K562 (cell line): ENCODE results near the gene CHN2. TPM values are rescaled to one million over a fixed set of nuclear protein-coding genes. Genes with fewer than 3 reads are reported as not detected.

ENCODE experiments used
- ATAC-seq: fragments of 200-7000 bp; cut with Tn5 transposase; 3 replicates; pipeline ENCODE4 v1.9.1; 2020; ENCODE audit warnings: moderate library complexity
- BruUV-seq: library from RNA; stranded (reverse); fragments of 400-500 nt; replicated peaks from 2 replicates; lab custom pipeline; 2021; lab: Mats Ljungman, UMichigan
- CTCF ChIA-PET: fragments of 300-600 bp; formaldehyde crosslinking; extraction: SDS; loops from one replicate; lab custom pipeline; 2021; ENCODE audit warnings: low intra/inter-chr PET ratio; lab: Yijun Ruan, JAX
- POLR2A ChIA-PET: fragments of 300-600, 350-650 bp; sonication (Branson Sonifier 250); formaldehyde crosslinking; extraction: SDS; loops from one replicate; lab custom pipeline; 2021; ENCODE audit warnings: antibody characterized with exemption, inconsistent platforms; lab: Yijun Ruan, JAX
- DNase-seq, 4 experiments: peaks; one replicate each; pipeline versions ENCODE4 v3.0.0 to v3.0.0-alpha.2; 2011 to 2018; ENCODE audit warnings: low spot score in 3 of 4, mixed read lengths in 3 of 4; ENCODE audit errors: extremely low read depth in 1 of 4
- FAIRE-seq: peaks from 2 replicates; lab custom pipeline; 2011; peaks lifted over from hg19 to GRCh38; lab: Jason Lieb, UNC
- H2AFZ ChIP-seq: 2 replicates; pipeline ENCODE4 v1.6.0; 2011; ENCODE audit warnings: low read depth, low read length, control low read depth, inconsistent platforms
- H3K27ac ChIP-seq: fragments of 200-600 bp; 3 replicates; pipeline ENCODE4 v1.8.0; 2011; ENCODE audit warnings: low read depth, mild to moderate bottlenecking, control low read depth, inconsistent platforms, low read length, moderate library complexity, mixed read lengths; ENCODE audit errors: extremely low read depth
- H3K27me3 ChIP-seq, 2 experiments: fragments of 300-600 bp in 1 of 2; 2 replicates in 1 of 2; 3 replicates in 1 of 2; pipeline versions ENCODE4 v1.6.0 to v1.8.0; 2011; ENCODE audit warnings: inconsistent platforms in 2 of 2, low read length in 2 of 2, mild to moderate bottlenecking in 1 of 2, mixed read lengths in 1 of 2, moderate library complexity in 1 of 2; ENCODE audit not compliant: control insufficient read depth in 2 of 2, insufficient read depth in 2 of 2
- H3K36me3 ChIP-seq: fragments of 300-600 bp; 3 replicates; pipeline ENCODE4 v1.8.0; 2011; ENCODE audit warnings: mild to moderate bottlenecking, low read length, inconsistent platforms; ENCODE audit not compliant: control insufficient read depth, insufficient read depth
- H3K4me1 ChIP-seq, 2 experiments: fragments of 200-600 bp in 1 of 2; replicated peaks in 1 of 2; 2 replicates in 1 of 2; 3 replicates in 1 of 2; pipeline versions ENCODE4 v1.5.1 to v1.8.0; 2011; ENCODE audit warnings: inconsistent platforms in 2 of 2, low read length in 2 of 2, mild to moderate bottlenecking in 1 of 2, mixed read lengths in 1 of 2, moderate library complexity in 1 of 2; ENCODE audit not compliant: control insufficient read depth in 2 of 2, insufficient read depth in 2 of 2
- H3K4me2 ChIP-seq: 2 replicates; pipeline ENCODE4 v1.6.1; 2011; ENCODE audit warnings: low read length, control low read depth, inconsistent platforms, mixed read lengths; ENCODE audit not compliant: insufficient read depth
- H3K4me3 ChIP-seq: fragments of 200-600 bp; sonication (generic), shearing (Covaris generic); 2 replicates; pipeline ENCODE4 v1.5.1; 2016; ENCODE audit warnings: control low read depth, inconsistent platforms
- H3K79me2 ChIP-seq: fragments of 200-600 bp; 3 replicates; pipeline ENCODE4 v1.8.0; 2011; ENCODE audit warnings: low read length, inconsistent platforms; ENCODE audit not compliant: control insufficient read depth, insufficient read depth
- H3K9ac ChIP-seq, 2 experiments: 2 replicates each; pipeline versions ENCODE4 v1.6.0 to v1.6.1; 2011; ENCODE audit warnings: low read depth in 2 of 2, low read length in 2 of 2, control low read depth in 1 of 2, inconsistent platforms in 1 of 2, mild to moderate bottlenecking in 1 of 2, mixed read lengths in 1 of 2; ENCODE audit not compliant: insufficient read depth in 1 of 2
- H3K9me1 ChIP-seq: one replicate; pipeline ENCODE4 v1.6.0; 2011; ENCODE audit warnings: inconsistent platforms, mild to moderate bottlenecking, low read length, moderate library complexity; ENCODE audit not compliant: control insufficient read depth, insufficient read depth
- H3K9me3 ChIP-seq: replicated peaks from 2 replicates; pipeline ENCODE4 v1.5.1; 2011; ENCODE audit warnings: low read depth, low read length, inconsistent platforms; ENCODE audit not compliant: control insufficient read depth, insufficient read depth
- H4K20me1 ChIP-seq: replicated peaks from 2 replicates; pipeline ENCODE4 v1.6.1; 2011; ENCODE audit warnings: low read length, inconsistent platforms, mixed read lengths; ENCODE audit not compliant: control insufficient read depth, insufficient read depth
- ETV6 ChIP-seq, 3 experiments: fragments of 150-350 bp in 1 of 3; sonication (generic) in 1 of 3; formaldehyde crosslinking in 1 of 3; IDR thresholded peaks; 2 replicates each; pipeline versions ENCODE4 v1.6.1 to v1.8.0; 2014 to 2022; ENCODE audit warnings: borderline replicate concordance in 2 of 3, low read depth in 2 of 3, antibody characterized with exemption in 1 of 3, low read length in 1 of 3, mild to moderate bottlenecking in 1 of 3, missing genetic modification reagents in 1 of 3
- FIP1L1 ChIP-seq: fragments of 200-400 bp; formaldehyde crosslinking; IDR thresholded peaks from 2 replicates; pipeline ENCODE4 v1.6.1; 2018; ENCODE audit warnings: mild to moderate bottlenecking, low read depth, low read length; ENCODE audit not compliant: poor library complexity, severe bottlenecking
- MEIS2 ChIP-seq: fragments of 450-650 bp; IDR thresholded peaks from 2 replicates; pipeline ENCODE4 v1.6.1; 2014; ENCODE audit warnings: mild to moderate bottlenecking; ENCODE audit not compliant: partially characterized antibody
- RAD51 ChIP-seq: fragments of 450-650 bp; IDR thresholded peaks from 2 replicates; pipeline ENCODE4 v1.7.1; 2016; ENCODE audit warnings: low read depth, mild to moderate bottlenecking, borderline replicate concordance
- SMAD1 ChIP-seq: fragments of 150-350 bp; IDR thresholded peaks from 2 replicates; pipeline ENCODE4 v1.6.1; 2014; ENCODE audit warnings: low read length, low read depth; ENCODE audit not compliant: partially characterized antibody
- TCF3 ChIP-seq: sonication (generic); formaldehyde crosslinking; IDR thresholded peaks from 2 replicates; pipeline ENCODE4 v1.4.0; 2020; ENCODE audit warnings: mild to moderate bottlenecking, missing genetic modification reagents
- ZBED1 ChIP-seq: IDR thresholded peaks from 2 replicates; pipeline ENCODE4 v1.6.1; 2014
- ZC3H8 ChIP-seq: fragments of 450-650 bp; IDR thresholded peaks from 2 replicates; pipeline ENCODE4 v1.6.1; 2017
- ZNF586 ChIP-seq: fragments of 450-650 bp; formaldehyde crosslinking; conservative IDR thresholded peaks from 2 replicates; pipeline ENCODE4 v1.4.0; 2020; ENCODE audit warnings: mild to moderate bottlenecking, moderate library complexity
- ZNF75A ChIP-seq: fragments of 450-650 bp; formaldehyde crosslinking; IDR thresholded peaks from 2 replicates; pipeline ENCODE4 v1.4.0; 2020; ENCODE audit warnings: mild to moderate bottlenecking
- WGBS: fragments of 100-300 bp; shearing (Covaris generic); methylation state at CpG from one replicate; pipeline ENCODE4 v1.1.6; 2016; ENCODE audit warnings: low coverage, mixed read lengths; ENCODE audit not compliant: insufficient coverage; ENCODE audit errors: missing lambda C conversion rate; 5-methylcytosine and 5-hydroxymethylcytosine counted together
- in situ Hi-C: fragments of 300-500 bp; cut with MboI; formaldehyde crosslinking; loops from 4 replicates; pipeline ENCODE4 v1.15.0; 2018; ENCODE audit warnings: inconsistent platforms, mixed read lengths
- intact Hi-C: fragments of 100-400 bp; cut with micrococcal nuclease; formaldehyde crosslinking; loops from 2 replicates; pipeline ENCODE4 v1.14.2; 2022
- polyA plus RNA-seq, 8 experiments: library from polyadenylated mRNA; depleted of rRNA in 4 of 8; stranded (reverse) in 5 of 8; unstranded in 3 of 8; fragments of >200 nt; fragmentation: Nextera tagmentation in 2 of 8; fragmentation: Illumina TruSeq in 1 of 8; extraction: Ambion mirVana in 2 of 8; extraction: Trizol in 1 of 8; gene quantifications; 2 replicates each; pipeline versions ENCODE4 v1.2.1 to v1.2.3, GENCODE V29; 2011 to 2014; ENCODE audit warnings: inconsistent platforms in 1 of 8, missing spikeins in 1 of 8
- total RNA-seq, 7 experiments: library from RNA; depleted of rRNA in 6 of 7; stranded (reverse); fragments of >200 nt in 6 of 7; fragmentation: Illumina TruSeq in 2 of 7; extraction: Trizol in 2 of 7; gene quantifications; 2 replicates each; pipeline versions ENCODE4 v1.2.1 to v1.2.3, GENCODE V29; 2011 to 2021; ENCODE audit warnings: low replicate concordance in 1 of 7
- TF ChIP-seq, protein P1 (sequence below): IDR thresholded peaks from 3 replicates; pipeline ENCODE4 v1.6.1; 2011; ENCODE audit warnings: borderline replicate concordance, mild to moderate bottlenecking, moderate library complexity; ENCODE audit not compliant: insufficient read length; ENCODE audit errors: extremely low read depth
- TF ChIP-seq, protein P2 (sequence below): fragments of 450-650 bp; IDR thresholded peaks from 2 replicates; pipeline ENCODE4 v1.6.1; 2016; ENCODE audit warnings: missing biosample characterization, missing genetic modification characterization
- TF ChIP-seq, protein P3 (sequence below): fragments of 450-650 bp; conservative IDR thresholded peaks from 2 replicates; pipeline ENCODE4 v1.6.1; 2016; ENCODE audit warnings: missing genetic modification characterization, low read depth, mild to moderate bottlenecking, control low read depth, missing compliant biosample characterization
- TF ChIP-seq, protein P4 (sequence below): fragments of 450-650 bp; IDR thresholded peaks from 2 replicates; pipeline ENCODE4 v1.6.1; 2014; ENCODE audit warnings: low read depth, mild to moderate bottlenecking, moderate library complexity, borderline replicate concordance

The CHN2 gene
- total and polyA plus RNA-seq, 9 of the 15 experiments (the other 6 are each of a cell fraction or from before 2014, with no cell fraction given) = 0.12 to 2.1 (median 0.31) TPM; not detected in 1

DNA sequence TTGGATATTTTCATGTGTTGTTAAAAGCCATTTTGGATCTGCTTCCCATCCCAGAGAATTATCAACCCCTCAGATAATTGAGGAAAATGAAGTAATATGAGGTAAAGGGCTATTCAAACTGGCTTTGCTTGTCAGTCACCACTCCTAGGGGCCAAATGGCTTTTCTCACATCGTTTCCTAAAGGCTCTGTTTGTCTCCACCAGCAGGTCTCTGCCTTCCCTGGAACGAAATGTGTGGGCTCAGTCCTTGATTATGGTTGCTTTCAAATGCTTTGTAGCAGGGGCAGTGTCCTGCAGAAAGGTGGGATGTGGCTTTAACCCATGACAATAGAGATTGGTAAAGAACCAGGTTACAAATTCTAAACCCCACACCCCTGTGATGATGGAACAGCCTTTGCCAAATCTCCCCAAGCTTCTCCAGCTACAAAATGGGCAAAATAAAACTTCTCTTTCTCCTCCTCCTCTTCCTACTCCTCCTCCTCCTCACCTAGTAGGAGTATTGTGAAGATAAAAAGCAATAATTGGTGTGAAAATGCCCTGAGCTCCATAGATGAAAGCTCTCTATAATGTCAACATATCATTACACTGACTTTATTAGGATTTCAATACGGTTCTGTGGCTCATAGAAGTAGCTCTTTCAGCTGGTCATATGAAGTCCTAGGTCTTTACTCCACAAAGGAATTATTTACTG is 127.6 kb downstream of the CHN2 start:
- no TSS peak for BruUV-seq
- peaks cover 0 to 2% of the 10 kb centered on the region in 2 experiments; a peak in 2 of 5 replicates for H3K27me3 ChIP-seq
- WGBS = 2% methylated on average over 3 of the region's 3 CpGs
- no peak overlapping the region for H3K4me3 ChIP-seq
- intact Hi-C loops = no loop called here
- no peaks in the 10 kb centered on the region for H3K9me1 ChIP-seq
- H3K79me2 ChIP-seq = no peaks in the 10 kb centered on the region
- H3K9me3 ChIP-seq = no peaks in the 10 kb centered on the region
- POLR2A ChIA-PET = interaction anchor here (0.5 to 0.9 kb wide), 2 partner anchors 15 to 78 kb away, joined by 3 read pairs; no protein-coding TSS in a partner anchor
- H3K9ac ChIP-seq = no peak overlapping the region
- 0 out of 2 replicates have a peak, but pooled peaks cover 3% of the 10 kb centered on the region for H4K20me1 ChIP-seq
- H3K4me2 ChIP-seq = no peak overlapping the region
- H2AFZ ChIP-seq = no peak overlapping the region
- FAIRE-seq = no peak
- no peak for ATAC-seq
- CTCF ChIA-PET = no interaction called here
- no peaks in the 10 kb centered on the region for H3K36me3 ChIP-seq
- no peak for DNase-seq
- in situ Hi-C loops = no loop called here
- no peak overlapping the region for H3K27ac ChIP-seq
- no peaks in the 10 kb centered on the region for H3K4me1 ChIP-seq
- TF ChIP-seq, protein P1, sequence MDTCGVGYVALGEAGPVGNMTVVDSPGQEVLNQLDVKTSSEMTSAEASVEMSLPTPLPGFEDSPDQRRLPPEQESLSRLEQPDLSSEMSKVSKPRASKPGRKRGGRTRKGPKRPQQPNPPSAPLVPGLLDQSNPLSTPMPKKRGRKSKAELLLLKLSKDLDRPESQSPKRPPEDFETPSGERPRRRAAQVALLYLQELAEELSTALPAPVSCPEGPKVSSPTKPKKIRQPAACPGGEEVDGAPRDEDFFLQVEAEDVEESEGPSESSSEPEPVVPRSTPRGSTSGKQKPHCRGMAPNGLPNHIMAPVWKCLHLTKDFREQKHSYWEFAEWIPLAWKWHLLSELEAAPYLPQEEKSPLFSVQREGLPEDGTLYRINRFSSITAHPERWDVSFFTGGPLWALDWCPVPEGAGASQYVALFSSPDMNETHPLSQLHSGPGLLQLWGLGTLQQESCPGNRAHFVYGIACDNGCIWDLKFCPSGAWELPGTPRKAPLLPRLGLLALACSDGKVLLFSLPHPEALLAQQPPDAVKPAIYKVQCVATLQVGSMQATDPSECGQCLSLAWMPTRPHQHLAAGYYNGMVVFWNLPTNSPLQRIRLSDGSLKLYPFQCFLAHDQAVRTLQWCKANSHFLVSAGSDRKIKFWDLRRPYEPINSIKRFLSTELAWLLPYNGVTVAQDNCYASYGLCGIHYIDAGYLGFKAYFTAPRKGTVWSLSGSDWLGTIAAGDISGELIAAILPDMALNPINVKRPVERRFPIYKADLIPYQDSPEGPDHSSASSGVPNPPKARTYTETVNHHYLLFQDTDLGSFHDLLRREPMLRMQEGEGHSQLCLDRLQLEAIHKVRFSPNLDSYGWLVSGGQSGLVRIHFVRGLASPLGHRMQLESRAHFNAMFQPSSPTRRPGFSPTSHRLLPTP = no peak
- no peak for TF ChIP-seq ZNF586 (CRISPR knock-in tag)
- TF ChIP-seq SMAD1 = no peak
- TF ChIP-seq, protein P2, sequence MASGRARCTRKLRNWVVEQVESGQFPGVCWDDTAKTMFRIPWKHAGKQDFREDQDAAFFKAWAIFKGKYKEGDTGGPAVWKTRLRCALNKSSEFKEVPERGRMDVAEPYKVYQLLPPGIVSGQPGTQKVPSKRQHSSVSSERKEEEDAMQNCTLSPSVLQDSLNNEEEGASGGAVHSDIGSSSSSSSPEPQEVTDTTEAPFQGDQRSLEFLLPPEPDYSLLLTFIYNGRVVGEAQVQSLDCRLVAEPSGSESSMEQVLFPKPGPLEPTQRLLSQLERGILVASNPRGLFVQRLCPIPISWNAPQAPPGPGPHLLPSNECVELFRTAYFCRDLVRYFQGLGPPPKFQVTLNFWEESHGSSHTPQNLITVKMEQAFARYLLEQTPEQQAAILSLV (tag) = no peak
- TF ChIP-seq MEIS2 = no peak
- TF ChIP-seq ETV6 (IDR thresholded peaks at IDR 0.05; ENCODE audit: borderline replicate concordance in 1 of 2, low read depth in 2 of 2, low read length in 1 of 2) = no peak
- no peak for TF ChIP-seq ETV6 (CRISPR knock-in tag; IDR thresholded peaks at IDR 0.05; ENCODE audit: borderline replicate concordance)
- TF ChIP-seq TCF3 (CRISPR knock-in tag) = no peak
- TF ChIP-seq, protein P3, sequence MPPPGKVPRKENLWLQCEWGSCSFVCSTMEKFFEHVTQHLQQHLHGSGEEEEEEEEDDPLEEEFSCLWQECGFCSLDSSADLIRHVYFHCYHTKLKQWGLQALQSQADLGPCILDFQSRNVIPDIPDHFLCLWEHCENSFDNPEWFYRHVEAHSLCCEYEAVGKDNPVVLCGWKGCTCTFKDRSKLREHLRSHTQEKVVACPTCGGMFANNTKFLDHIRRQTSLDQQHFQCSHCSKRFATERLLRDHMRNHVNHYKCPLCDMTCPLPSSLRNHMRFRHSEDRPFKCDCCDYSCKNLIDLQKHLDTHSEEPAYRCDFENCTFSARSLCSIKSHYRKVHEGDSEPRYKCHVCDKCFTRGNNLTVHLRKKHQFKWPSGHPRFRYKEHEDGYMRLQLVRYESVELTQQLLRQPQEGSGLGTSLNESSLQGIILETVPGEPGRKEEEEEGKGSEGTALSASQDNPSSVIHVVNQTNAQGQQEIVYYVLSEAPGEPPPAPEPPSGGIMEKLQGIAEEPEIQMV = no peak
- no peak for TF ChIP-seq ZBED1
- no peak for TF ChIP-seq FIP1L1
- TF ChIP-seq RAD51 = no peak
- TF ChIP-seq, protein P4, sequence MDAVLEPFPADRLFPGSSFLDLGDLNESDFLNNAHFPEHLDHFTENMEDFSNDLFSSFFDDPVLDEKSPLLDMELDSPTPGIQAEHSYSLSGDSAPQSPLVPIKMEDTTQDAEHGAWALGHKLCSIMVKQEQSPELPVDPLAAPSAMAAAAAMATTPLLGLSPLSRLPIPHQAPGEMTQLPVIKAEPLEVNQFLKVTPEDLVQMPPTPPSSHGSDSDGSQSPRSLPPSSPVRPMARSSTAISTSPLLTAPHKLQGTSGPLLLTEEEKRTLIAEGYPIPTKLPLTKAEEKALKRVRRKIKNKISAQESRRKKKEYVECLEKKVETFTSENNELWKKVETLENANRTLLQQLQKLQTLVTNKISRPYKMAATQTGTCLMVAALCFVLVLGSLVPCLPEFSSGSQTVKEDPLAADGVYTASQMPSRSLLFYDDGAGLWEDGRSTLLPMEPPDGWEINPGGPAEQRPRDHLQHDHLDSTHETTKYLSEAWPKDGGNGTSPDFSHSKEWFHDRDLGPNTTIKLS = no peak
- TF ChIP-seq ZNF75A (CRISPR knock-in tag) = no peak
- TF ChIP-seq ZC3H8 = no peak
